GM23248 (cell line): ENCODE data around the gene CCDC194. TPM values are rescaled to one million over a fixed set of nuclear protein-coding genes. Genes with fewer than 3 reads are reported as not detected.

Experiments
- DNase-seq: peaks from one replicate; pipeline ENCODE4 v3.0.0-alpha.2; 2015
- H2AFZ ChIP-seq: fragments of 200-600 bp; sonication (generic); 2 replicates; pipeline ENCODE4 v1.6.1; 2016; ENCODE audit warnings: antibody characterized with exemption
- H3F3A ChIP-seq: fragments of 200-600 bp; sonication (generic); 2 replicates; pipeline ENCODE4 v1.6.1; 2016; ENCODE audit warnings: mild to moderate bottlenecking, antibody characterized with exemption, mixed run types; ENCODE audit not compliant: insufficient read depth
- H3K27ac ChIP-seq: fragments of 200-600 bp; sonication (generic); 2 replicates; pipeline ENCODE4 v1.5.1; 2016; ENCODE audit warnings: mild to moderate bottlenecking
- H3K27me3 ChIP-seq: fragments of 200-600 bp; sonication (generic); replicated peaks from 2 replicates; pipeline ENCODE4 v1.6.1; 2016; ENCODE audit warnings: mild to moderate bottlenecking; ENCODE audit not compliant: insufficient read depth
- H3K36me3 ChIP-seq: fragments of 200-600 bp; sonication (generic); 2 replicates; pipeline ENCODE4 v1.6.1; 2016; ENCODE audit warnings: low read depth, mild to moderate bottlenecking
- H3K4me1 ChIP-seq: fragments of 200-600 bp; sonication (generic); 2 replicates; pipeline ENCODE4 v1.6.1; 2016; ENCODE audit warnings: mild to moderate bottlenecking; ENCODE audit not compliant: insufficient read depth
- H3K4me2 ChIP-seq: fragments of 200-600 bp; sonication (generic); one replicate; pipeline ENCODE4 v1.6.1; 2016; ENCODE audit warnings: mild to moderate bottlenecking; ENCODE audit not compliant: unreplicated experiment
- H3K4me3 ChIP-seq: fragments of 200-600 bp; sonication (generic); 2 replicates; pipeline ENCODE4 v1.5.1; 2016; ENCODE audit warnings: mild to moderate bottlenecking
- H3K79me2 ChIP-seq: fragments of 200-600 bp; sonication (generic); 2 replicates; pipeline ENCODE4 v1.6.1; 2016; ENCODE audit warnings: mild to moderate bottlenecking; ENCODE audit not compliant: insufficient read depth
- H3K9ac ChIP-seq: fragments of 200-600 bp; sonication (generic); 2 replicates; pipeline ENCODE4 v1.6.1; 2016; ENCODE audit warnings: mild to moderate bottlenecking
- H3K9me2 ChIP-seq: fragments of 200-600 bp; sonication (generic); 2 replicates; pipeline ENCODE4 v1.6.1; 2016; ENCODE audit warnings: mixed run types, mild to moderate bottlenecking, moderate library complexity; ENCODE audit not compliant: insufficient read depth
- H3K9me3 ChIP-seq: fragments of 200-600 bp; sonication (generic); one replicate; pipeline ENCODE4 v1.6.1; 2017; ENCODE audit warnings: low read depth
- H4K20me1 ChIP-seq: fragments of 200-600 bp; sonication (generic); 2 replicates; pipeline ENCODE4 v1.6.0; 2016; ENCODE audit not compliant: insufficient read depth
- EZH2 ChIP-seq: fragments of 200-600 bp; sonication (generic); IDR thresholded peaks from 2 replicates; pipeline ENCODE4 v1.6.1; 2018; ENCODE audit warnings: antibody characterized with exemption, mild to moderate bottlenecking; ENCODE audit not compliant: insufficient read depth, poor library complexity, severe bottlenecking
- EZH2phosphoT487 ChIP-seq: fragments of 200-600 bp; sonication (generic); IDR thresholded peaks from 2 replicates; pipeline ENCODE4 v1.6.1; 2018; ENCODE audit warnings: antibody characterized with exemption, moderate library complexity, mild to moderate bottlenecking, low read depth; ENCODE audit not compliant: insufficient read depth
- WGBS, 2 experiments: methylation state at CpG; one replicate each; pipeline ENCODE4 v1.1.6; 2015 to 2017; ENCODE audit warnings: low lambda C conversion rate in 2 of 2, low coverage in 1 of 2; ENCODE audit errors: missing lambda C conversion rate in 2 of 2; 5-methylcytosine and 5-hydroxymethylcytosine counted together
- in situ Hi-C: fragments of 300-500 bp; cut with MboI; formaldehyde crosslinking; loops from 2 replicates; pipeline ENCODE4 v1.15.0; 2020
- polyA plus RNA-seq: library from polyadenylated mRNA; unstranded; fragments of >200 nt; fragmentation: Nextera tagmentation; extraction: Ambion mirVana; gene quantifications from 2 replicates; pipeline ENCODE4 v1.2.1, GENCODE V29; 2016
- total RNA-seq: library from RNA; depleted of rRNA; stranded (reverse); fragments of >200 nt; shearing (Covaris generic); gene quantifications from 2 replicates; pipeline ENCODE4 v1.2.3, GENCODE V29; 2014

Gene CCDC194
- total and polyA plus RNA-seq, 2 experiments from 2014 or later = not detected

- H3K9me2 ChIP-seq = no peaks in the 10 kb centered on the region
- no peak overlapping the region for H3K27ac ChIP-seq
- H3K9ac ChIP-seq = no peak overlapping the region
- H3K79me2 ChIP-seq = no peaks in the 10 kb centered on the region
- DNase-seq = no peak
- no peaks in the 10 kb centered on the region for H3K36me3 ChIP-seq
- no peaks in the 10 kb centered on the region for H3K9me3 ChIP-seq
- in situ Hi-C loops = no loop called here
- 0 out of 2 replicates have a peak, but pooled peaks cover 3% of the 10 kb centered on the region for H3K4me1 ChIP-seq
- WGBS, 2 experiments = 77 to 79% methylated on average over 11 of the region's 11 CpGs
- no peak overlapping the region for H3K4me3 ChIP-seq
- H3F3A ChIP-seq = no peaks in the 10 kb centered on the region
- TF ChIP-seq EZH2phosphoT487 (no peak), EZH2 (no peak)
- H3K4me2 ChIP-seq = no peak overlapping the region
- H3K27me3 ChIP-seq = no peaks in the 10 kb centered on the region; the same call in 1 of the 2 replicates
- H2AFZ ChIP-seq = no peak overlapping the region
- no peaks in the 10 kb centered on the region for H4K20me1 ChIP-seq
These were observed 17.8 kb upstream of the CCDC194 start for GRCh38 chr19:17411801-17412200.

DNA sequence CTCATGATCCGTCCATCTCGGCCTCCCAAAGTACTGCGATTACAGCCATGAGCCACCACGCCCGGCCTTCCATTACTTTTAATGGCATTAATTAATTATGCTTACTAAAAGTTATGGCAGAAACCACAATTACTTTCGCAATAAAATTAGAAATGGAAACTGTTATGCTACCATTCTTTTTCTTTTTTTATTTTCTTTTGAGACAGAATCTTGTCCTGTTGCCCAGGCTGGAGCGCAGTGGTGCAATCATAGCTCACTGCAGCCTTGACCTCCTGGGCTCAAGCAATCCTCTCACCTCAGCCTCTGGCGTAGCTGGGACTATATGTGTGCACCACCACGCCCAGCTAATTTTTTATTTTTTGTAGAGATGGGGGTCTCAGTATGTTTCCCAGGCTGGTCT is 16.0 kb upstream of the CCDC194 start:
- H3K36me3 ChIP-seq = no peaks in the 10 kb centered on the region
- no peak overlapping the region for H3K4me3 ChIP-seq
- H3K9me3 ChIP-seq = no peaks in the 10 kb centered on the region
- H3K4me2 ChIP-seq = no peak overlapping the region
- no peak overlapping the region for H3K9ac ChIP-seq
- no peaks in the 10 kb centered on the region for H3K79me2 ChIP-seq
- H3K9me2 ChIP-seq = no peaks in the 10 kb centered on the region
- no peak overlapping the region for H3K27ac ChIP-seq
- DNase-seq = no peak
- no peaks in the 10 kb centered on the region for H4K20me1 ChIP-seq
- no peak for TF ChIP-seq EZH2phosphoT487
- TF ChIP-seq EZH2 = no peak
- H2AFZ ChIP-seq = no peak overlapping the region
- no peaks in the 10 kb centered on the region; the same call in 1 of the 2 replicates for H3K27me3 ChIP-seq
- no peaks in the 10 kb centered on the region for H3F3A ChIP-seq
- no peaks in the 10 kb centered on the region for H3K4me1 ChIP-seq
- in situ Hi-C loops = no loop called here
- WGBS, 2 experiments = 32 to 39% methylated on average over 9 of the region's 9 CpGs

DNA sequence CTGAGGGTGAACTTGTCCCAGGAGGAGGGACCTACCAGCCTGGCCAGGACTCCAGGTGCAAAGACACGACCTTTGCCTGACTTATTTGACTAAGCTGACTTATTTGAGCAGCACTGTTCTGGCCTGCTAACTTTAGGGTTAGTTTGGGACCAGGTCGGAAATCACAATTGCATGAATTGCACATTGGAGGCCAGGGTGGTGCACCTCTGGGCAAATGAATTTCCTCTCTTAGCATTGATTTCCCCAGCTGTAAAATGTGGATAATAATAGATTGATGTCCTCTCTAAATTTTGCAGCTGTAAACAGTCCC is 12.8 kb upstream of the CCDC194 start:
- Histone ChIP-seq H3K36me3 (no peaks in the 10 kb centered on the region), H3K9me3 (no peaks in the 10 kb centered on the region), H4K20me1 (no peaks in the 10 kb centered on the region), H3K27me3 (no peaks in the 10 kb centered on the region), H3K9me2 (no peaks in the 10 kb centered on the region), H3K4me1 (no peaks in the 10 kb centered on the region), H3K9ac (no peak overlapping the region), H3K4me3 (no peak overlapping the region), H3K79me2 (no peaks in the 10 kb centered on the region), H3K27ac (no peak overlapping the region), H2AFZ (no peak overlapping the region), H3K4me2 (no peak overlapping the region), H3F3A (no peaks in the 10 kb centered on the region)
- in situ Hi-C loops = no loop called here
- TF ChIP-seq EZH2phosphoT487 (no peak), EZH2 (no peak)
- no peak for DNase-seq
- 72 to 80% methylated on average over 2 of the region's 2 CpGs for WGBS, 2 experiments

- H3K4me1 ChIP-seq = no peaks in the 10 kb centered on the region
- no peak overlapping the region for H3K4me3 ChIP-seq
- no peaks in the 10 kb centered on the region for H4K20me1 ChIP-seq
- H3K27ac ChIP-seq = no peak overlapping the region
- no peaks in the 10 kb centered on the region for H3K9me2 ChIP-seq
- 87 to 93% methylated on average over 10 of the region's 10 CpGs for WGBS, 2 experiments
- no peaks in the 10 kb centered on the region for H3K79me2 ChIP-seq
- H3K9ac ChIP-seq = no peak overlapping the region
- H3K36me3 ChIP-seq = no peaks in the 10 kb centered on the region
- H3F3A ChIP-seq = no peaks in the 10 kb centered on the region
- DNase-seq = no peak
- no peak overlapping the region for H3K4me2 ChIP-seq
- in situ Hi-C loops = no loop called here
- H3K9me3 ChIP-seq = no peaks in the 10 kb centered on the region
- 0 out of 2 replicates have a peak overlapping the region, but pooled peaks have one; percentile 56 for H2AFZ ChIP-seq
- no peak for TF ChIP-seq EZH2
- no peak for TF ChIP-seq EZH2phosphoT487
- H3K27me3 ChIP-seq = no peaks in the 10 kb centered on the region
These were observed 12.3 kb upstream of the CCDC194 start for GRCh38 chr19:17406046-17406886.
